ENCODE measurements around the gene BRME1.

Gene BRME1

DNA sequence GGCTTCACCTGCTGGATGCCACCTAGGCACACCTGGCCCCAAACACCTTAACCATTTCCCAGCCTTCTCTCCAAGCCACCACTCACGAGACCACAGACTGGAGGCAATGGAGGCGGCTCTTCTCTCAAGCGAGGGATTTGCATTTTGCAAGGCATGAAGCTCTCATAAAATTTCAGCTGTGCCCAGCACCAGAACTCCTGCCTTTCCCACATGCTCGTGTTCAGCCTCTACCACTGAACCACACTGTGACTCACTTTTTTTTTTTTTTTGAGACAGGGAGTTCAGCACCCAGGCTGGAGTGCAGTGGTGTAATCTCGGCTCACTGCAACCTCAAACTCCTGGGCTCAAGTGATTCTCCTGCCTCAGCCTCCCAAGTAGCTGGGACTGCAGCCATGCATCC, 18.4 kb downstream of the BRME1 start:
- DNase-seq (ENCODE audit: low read depth): no peak

DNA sequence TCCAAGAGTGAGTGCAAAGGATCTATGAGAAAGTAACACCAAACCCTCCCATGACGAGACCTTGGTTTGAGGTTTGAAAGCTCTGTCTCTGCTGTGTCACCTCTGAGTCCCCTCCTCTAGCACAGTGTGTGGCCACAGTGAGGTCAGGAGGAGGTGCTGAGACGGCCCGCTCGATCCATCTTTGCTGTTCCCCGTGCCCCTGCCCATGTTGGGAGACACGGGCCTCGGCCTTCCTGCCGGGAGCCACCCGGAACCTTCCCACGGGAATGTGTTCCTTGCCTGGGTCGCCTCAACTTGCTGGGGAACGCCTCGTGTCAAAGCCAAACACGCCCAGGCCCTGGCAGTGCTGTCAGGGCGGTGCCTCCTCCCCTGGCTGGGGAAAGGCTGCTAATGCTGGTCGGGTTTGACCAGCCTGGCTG, 18.9 kb downstream of the BRME1 start:
- no peak for DNase-seq (ENCODE audit: low read depth)

DNA sequence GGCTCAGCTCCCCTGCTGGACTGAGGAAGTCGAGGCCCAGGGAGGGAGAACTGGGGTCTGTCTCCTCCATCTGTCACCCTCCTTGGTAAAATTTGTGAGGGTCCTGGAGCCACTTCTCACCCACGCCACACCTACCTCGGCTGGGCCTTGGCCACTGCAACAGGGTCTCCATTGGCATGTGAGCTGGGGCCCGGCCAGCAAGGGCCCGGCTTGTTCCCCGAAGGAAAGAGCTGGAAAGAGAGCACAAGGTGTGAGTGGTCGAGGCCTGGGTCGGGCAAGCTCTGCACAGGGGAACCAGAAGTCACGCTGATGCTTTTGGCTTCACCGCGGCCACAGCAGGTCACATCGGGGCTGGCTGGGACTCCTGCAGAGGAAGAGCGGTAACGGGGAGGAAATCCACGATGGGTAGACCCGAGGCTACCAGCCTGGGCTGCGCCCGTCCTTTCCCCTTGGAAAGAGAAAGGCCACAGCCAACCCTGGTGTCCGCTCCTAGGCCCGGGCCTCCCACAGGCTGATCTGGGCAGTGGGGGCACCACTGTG, 20.0 kb downstream of the BRME1 start:
- no peak for DNase-seq (ENCODE audit: low read depth)

DNA sequence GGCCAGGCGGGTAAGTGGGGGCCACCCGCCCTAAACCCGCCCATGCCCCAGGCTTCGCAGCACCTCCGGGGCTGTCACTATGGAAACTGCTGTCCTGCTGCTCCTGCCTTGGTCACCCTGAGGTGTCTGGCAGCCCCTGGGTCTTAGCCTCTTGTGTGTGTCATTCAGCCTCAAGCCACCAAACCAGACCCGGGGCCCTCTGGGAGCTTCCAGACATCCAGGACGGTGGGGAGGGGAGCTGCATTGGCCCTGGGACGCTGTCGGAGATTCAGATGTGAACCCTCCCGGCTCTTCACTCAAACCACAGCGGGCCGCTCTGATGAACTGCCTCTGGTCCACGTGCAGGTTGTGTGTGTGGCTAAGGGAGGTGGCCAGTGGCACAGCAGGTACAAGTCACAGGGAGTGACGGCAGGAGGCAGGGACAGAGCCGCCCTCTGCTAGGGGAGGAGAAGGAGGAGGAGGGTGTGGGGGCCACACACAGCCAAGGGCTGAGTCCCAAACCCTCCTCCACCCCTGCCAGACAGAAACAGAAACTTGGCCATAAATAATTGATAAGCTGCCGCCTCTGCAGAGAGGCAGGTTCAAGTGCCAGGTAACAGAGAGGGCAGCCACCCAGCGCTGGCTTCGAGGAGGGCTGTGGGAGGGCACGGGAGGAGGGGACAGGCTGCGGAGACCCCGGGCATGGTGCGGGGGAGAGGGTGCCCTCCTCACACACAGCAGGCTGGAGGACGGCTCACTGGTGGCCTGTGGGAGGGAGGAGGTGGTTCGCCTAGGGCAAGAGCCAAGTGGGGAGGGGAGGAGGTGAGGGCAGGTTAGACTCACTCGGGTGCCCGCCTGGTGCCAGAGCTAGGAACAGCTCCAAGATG, 21.0 kb downstream of the BRME1 start:
- no peak for DNase-seq (ENCODE audit: low read depth)

DNA sequence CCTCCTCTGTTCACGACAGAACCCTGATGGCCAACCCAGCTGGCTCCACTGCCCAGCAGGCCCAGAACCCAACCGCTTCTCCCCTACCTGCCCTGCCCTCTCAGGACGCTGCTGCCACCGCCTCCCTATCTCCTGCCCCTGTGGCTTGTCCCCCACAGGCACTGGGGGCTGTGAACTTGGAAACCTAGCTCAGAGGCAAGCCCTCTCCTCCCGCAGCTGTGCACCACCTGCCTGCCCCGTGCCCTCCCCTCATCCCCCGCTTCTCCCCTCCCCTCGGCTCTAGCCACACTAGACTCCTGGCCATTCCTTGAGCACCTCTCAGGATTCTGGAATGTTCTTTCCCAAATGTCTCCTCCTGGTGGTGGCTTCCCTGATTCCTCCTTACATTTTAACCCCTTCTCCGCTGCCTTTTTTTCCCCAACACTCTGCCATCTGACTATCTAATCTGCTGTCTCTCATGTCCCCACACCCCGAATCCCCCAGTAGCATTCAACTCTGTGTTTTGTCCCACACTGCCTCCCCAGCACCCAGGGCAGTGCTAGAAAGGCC, 22.3 kb downstream of the BRME1 start:
- DNase-seq (ENCODE audit: low read depth): no peak

DNA sequence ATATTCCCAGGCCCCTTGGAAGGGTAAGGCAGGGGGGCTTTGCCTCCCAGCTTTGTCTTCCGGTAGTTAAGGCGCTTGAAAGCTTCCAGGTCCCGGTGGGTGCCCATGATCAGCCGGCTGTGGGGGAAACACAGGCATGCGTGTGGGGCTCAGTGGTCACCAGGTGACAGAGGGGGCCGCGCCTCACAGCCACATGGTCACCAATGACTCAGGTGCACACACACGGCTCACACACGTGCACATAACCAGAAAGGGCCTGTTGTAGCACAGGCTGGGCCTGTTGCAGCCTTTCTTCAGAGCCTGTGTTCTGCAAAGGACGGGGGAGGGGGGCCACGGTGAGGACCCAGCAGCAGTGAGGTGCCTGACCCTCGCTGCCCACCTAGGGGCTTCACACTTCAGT, 23.1 kb downstream of the BRME1 start:
- DNase-seq (ENCODE audit: low read depth): no peak

DNA sequence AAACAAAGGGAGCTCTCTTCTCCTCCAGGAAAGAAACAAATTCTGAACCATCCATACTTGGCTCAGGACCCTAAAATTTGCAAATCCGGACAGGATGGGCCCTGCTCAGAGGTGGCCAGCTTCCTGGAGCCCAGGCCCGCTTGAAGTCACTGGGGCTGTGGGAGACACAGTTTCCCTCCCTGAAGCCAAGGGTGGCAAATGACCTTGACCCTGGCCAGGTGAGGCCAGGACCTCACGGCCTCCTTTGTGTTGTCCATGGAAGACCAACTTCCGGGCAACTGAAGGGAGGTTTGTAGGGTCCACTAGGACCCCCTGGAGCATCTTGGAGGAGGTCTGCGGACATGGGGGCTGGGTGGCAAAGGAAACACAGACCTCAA, 23.5 kb downstream of the BRME1 start:
- no peak for DNase-seq (ENCODE audit: low read depth)

DNA sequence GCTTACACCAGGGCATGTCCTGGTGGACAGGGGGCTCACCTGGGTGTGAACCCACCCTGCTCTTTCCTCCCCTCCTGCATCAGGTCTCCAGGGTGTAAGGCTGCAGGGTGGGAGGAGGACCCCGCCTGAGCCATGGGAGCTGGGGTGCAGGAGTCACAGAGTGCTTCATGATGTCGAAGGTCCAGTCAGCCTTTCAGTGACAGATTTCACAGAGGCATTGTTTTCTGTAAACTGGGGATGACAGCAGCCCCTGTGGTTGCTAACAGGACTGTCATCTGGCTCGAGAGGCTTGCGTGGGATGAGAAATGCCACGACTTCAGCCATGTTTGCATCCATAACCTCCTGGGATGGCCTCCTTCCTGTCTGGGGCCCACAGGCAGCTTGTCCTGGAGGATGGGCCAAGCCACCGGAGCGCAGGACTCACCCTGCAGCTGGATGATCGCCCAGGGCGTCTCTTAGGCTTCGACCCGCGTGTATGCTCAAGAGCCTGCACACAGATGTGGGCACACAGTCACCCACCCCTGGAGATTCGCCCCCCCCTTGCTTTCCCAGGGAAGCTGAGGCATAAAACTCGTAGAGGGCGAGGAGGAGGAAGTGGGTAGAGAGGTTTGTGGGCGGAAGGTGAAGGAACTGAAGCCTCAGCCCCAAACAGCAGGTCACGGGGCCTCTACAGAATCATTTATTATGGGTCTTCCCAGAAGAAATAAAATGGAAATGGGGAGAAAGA, 24.1 kb downstream of the BRME1 start:
- DNase-seq (ENCODE audit: low read depth): no peak

DNA sequence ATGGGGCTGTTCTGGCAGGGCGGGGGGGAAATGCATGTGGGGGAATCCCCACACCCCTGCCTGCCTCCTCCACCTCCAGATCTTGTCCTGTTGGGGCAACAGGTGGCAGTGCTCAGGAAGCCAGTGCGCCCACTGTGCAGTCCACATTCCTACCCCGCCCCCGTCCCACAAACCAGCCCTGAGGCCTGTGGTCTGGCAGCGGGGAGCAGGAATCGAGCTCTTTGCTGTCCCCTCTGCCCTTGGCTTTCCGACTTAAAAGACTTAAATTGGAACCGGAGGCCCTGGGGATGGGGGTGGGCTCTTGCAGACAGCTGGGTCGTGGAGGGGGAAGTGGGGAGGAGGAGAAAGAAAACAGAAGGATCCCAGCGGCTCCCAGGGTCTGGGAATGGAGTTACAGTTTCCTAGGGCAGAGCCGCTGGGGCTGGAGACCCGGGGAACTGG, 24.6 kb downstream of the BRME1 start:
- no peak for DNase-seq (ENCODE audit: low read depth)

DNA sequence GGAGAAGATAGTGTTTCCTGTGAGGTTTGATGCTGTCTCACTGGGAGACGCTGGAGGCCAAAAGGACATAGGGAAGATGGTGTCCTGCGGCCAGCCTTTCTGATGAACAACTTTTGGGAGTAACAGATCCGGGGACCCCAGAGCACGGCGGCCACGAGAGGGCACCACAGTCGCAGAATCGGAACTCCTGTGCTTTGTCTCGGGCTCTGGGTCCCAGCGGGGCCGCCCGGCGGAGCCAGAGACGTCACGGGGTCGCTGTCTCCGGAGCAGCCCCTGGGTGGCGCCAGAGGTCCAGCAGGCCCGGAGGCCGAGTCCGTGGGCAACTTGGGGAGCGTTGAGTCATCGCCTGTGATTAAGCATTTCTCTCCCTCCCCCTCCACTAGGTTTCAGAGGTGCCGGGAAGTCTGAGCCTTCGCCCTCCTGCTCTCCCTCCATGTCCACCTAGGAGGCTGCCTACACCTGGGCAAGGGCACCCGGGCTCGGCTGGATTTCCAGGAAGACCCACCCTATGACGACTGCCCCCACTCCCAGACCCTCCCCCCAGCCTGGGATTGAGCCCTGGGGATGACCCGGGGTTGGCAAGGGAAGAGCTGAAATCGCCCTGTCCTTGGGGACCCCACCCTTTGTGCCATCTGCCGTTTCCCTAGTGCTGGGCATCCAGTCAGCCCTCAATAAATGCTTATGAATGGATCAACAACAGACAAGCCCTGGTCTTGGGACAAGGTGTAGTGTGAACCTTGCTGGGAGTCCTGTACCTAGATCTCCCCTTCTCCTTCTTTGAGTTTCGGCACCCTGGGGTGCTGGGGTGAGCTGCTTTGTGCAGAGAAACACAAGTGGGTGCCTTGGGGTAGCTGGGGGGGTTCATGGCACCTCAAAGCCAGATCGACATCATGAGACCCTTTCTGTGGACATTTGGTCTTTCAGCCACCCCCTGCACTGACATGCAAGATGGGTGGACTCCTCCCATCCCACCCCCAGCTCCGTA, 25.6 kb downstream of the BRME1 start:
- peak; percentile 53 for DNase-seq (ENCODE audit: low read depth)

DNA sequence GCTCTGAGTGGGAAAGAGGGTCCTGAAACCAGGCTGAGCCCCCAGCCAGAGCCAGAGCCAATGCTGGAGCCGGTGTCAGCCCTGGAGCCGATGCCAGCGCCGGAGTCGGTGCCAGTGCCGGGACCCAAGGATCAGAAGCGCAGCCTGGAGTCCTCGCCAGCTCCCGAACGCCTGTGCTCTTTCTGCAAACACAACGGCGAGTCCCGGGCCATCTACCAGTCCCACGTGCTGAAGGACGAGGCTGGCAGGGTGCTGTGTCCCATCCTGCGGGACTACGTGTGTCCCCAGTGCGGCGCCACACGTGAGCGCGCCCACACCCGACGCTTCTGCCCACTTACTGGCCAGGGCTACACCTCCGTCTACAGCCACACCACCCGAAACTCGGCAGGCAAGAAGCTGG, 28.6 kb downstream of the BRME1 start:
- DNase-seq (ENCODE audit: low read depth): no peak

DNA sequence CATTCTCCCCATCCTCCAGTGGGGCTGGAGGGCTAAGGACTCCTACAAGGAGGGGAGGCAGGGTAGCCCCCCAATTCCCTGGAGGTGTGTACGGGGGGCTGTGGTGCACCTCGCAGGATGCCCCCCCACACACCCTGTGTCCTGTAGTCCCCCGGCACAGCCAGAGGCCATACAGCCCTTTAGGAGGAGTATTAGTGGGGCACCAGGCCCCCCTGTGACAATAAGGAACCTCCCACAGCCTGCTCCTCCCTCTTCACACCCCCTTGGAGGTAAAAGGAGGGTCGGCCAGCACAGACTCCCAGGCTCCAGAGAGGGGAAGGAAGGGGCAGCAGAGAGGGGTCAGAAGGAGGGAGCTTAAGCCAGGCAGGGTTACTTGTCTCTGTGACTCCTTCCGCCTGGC, 29.1 kb downstream of the BRME1 start, which contains the start of gene NANOS3:
Gene NANOS3, plus strand, starts transcription at position 301 of the 400 bp plus-strand sequence. CDS start 115 bp downstream, outside the sequence.
- DNase-seq (ENCODE audit: low read depth): no peak

DNA sequence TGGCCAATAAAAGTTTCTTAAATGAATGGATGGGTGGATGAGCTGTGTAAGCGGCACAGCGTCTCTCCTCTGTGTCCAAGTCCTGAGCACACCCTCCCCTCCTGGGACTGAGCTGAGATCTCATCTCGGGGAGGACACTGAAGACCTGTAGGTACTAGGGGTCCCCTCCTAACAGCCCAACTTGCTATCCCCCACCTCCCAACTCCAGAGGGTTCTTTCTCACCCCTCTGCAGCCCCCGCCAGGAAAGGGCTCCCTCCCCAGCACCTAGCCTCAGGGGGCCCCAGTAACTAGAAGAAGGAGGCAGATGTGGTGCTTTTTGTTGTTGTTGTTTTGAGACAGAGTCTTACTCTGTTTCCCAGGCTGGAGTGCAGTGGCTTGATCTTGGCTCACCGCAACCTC, 30.1 kb downstream of the BRME1 start:
- DNase-seq (ENCODE audit: low read depth): no peak

DNA sequence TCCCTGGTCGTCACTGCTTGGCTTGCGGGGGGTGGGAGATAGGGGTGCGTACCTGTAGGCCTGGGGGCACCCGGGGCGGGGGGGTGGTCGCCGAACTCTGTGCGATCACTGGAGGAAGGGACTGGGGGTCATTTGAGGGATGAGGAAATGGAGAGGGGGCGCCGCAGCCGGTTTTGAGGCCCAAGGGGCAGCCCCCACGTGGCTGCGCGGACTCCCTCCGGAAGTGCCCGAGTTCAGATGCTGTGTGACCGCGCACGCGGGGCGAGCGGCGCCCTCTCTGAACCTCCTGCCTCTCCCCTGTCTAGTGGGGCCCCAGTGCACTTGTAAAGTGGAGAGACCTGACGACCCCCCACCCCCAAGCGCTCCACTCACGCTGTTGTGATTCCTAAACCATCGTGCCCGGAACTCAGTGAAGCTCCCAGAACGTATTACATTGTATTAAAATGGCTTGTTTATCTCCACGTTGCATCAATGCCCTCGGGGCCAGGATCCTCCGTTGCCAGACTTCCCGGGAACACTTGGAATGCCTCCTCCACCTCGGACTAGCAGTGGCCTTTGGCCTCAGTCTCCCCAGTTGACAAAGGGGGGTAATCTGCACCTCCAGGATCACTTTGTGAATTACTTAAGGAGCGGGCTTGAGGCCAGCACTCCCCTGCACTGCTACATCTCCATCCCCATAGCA, 31.9 kb downstream of the BRME1 start:
- no peak for DNase-seq (ENCODE audit: low read depth)

DNA sequence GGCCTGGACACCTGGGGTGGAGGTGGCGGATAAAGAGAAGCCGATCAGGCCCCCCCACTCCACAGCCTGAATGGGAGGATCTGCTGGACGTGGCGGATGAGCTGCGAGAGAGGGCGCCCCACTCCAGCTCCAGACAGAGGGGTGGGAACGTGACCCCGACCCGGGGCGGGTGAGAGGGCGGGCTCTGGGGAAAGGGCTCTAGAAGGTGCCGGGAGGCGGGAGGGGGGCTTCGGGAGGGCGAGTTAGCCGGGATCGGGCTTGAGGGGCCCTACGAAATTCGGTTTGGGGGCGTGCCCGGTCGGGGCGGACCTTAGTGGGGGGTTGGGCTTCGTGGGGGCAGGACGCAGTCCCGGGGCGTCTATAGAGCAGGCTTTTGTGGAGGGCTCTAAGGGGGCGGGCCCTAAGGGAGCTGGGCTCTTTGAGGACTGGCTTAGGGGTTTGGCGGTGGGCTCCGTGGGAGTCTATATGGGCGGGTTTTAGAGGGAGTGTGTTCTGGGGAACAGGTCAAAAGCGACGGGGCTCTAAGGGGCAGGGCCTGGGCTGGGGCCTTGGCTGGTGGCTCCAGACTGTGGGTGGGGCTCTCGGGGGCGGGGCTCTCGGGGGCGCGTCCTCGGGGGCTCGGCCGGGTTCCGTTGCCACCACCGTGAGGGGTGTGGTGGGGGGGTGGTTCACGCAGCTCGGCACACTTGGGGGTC, 33.1 kb downstream of the BRME1 start:
- DNase-seq (ENCODE audit: low read depth): no peak

DNA sequence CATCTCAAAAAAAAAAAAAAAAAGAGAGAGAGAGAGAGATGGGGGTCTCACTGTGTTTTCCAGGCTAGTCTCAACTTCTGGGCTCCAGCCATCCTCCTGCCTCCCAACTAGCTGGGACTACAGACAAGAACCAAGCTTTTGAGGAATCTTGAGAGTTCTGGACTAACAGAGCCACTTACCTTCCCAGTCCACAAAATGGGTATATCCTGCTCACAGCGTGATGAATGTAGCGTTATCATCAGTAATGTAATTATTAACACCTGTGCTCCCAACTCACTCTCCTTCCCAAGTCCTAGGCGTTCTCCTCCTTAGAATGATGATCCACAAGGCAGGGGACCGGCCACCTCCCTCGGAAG, 33.6 kb downstream of the BRME1 start:
- no peak for DNase-seq (ENCODE audit: low read depth)

DNA sequence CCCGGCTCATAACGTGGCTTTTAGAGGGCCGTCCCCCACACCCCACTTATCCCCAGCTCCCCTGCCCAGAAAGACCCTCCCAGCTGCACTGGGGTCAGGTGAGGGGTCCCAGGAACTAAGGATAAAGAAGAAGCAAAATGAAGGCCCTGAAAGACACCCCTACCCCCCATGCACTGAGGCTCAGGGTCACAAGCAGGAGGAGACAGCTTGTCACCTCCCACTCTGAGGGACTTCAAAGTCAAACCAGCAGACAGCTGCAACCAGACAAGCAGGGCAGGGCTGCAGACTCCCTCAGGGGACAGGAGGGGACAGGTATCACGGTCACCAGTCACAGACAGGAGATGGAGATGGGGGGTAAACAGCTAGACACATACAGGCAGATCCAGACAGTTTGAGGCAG, 35.0 kb downstream of the BRME1 start:
- DNase-seq (ENCODE audit: low read depth): no peak

DNA sequence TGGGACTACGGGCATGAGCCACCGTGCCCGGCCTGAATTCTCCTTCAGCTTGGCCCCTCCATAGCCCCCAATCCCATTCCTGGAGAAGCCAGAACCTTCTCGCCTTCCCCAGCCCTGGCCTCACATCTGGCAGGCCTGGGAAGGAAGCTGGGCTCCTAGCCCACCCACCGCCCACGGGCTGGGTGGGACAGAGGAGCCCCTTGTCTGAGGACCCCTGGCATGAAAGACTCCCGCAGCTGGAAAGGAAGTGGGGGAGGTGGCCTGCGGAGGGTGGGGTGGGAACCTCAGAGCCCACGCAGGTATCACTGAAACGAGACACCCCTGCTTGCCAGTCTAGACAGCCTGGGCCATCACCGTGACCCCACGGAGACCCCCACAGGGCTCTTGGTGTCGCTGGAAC, 36.6 kb downstream of the BRME1 start:
- no peak for DNase-seq (ENCODE audit: low read depth)

DNA sequence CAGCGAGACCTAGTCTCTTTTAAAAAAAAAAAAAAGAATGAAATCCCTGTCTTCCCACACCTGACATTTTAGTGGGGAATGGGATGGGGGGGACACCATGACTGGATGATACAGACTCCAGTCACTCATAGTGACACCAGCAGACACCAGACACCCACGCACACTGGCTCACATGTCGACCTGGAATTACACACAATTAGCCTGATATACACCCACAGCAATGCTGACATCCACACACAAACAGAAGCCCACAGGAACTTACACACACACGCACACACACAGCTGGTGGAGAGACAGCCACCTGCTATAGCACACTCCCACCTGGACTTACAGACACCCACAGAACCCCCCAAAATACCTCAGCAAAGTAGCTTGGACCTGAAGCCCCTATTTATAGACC, 37.3 kb downstream of the BRME1 start:
- no peak for DNase-seq (ENCODE audit: low read depth)

DNA sequence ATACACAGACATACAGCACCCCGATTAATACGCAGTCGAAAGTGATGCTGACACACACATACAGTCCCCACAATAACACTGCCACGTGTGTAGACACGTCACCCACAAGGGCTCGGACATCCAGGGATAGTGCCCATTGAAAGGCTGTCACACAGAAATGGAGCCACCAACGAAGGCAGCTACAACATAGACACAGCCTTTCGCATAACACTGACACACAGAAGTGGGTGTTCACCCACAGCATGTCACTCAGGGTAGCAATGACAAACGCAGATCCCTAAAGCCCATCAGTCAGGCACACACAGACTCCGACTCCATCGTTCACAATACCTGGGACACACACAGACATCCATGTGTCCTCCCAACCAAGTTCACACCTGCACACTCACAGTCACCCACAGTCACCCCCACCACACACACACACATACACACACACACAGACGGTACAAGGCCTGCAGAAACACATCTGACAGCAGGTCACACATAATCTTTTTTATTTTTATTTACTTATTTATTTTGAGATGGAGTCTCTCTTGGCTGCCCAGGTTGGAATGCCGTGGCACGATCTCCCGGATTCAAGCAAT, 39.4 kb downstream of the BRME1 start:
- DNase-seq (ENCODE audit: low read depth): no peak
